Activated naive CD4-positive, alpha-beta T cell treated with anti-CD3 and anti-CD28 coated beads for 36 hours (primary cell): ENCODE data around the gene HDAC10. TPM values are rescaled to one million over a fixed set of nuclear protein-coding genes. Genes with fewer than 3 reads are reported as not detected.
"Not testable (repeated sequence)": the region's sequence is repeated elsewhere in the genome, so short reads cannot be mapped to it uniquely, and the experiment has no call there.

ENCODE experiments used
- CTCF ChIA-PET: fragments of 350-600 bp; sonication (Branson Sonifier 250); formaldehyde crosslinking; loops from one replicate; lab custom pipeline; 2021; ENCODE audit warnings: antibody characterized with exemption; lab: Charles Lee
- DNase-seq: peaks from one replicate; pipeline ENCODE4 v3.0.0-alpha.2; 2020
- H3K27ac Mint-ChIP-seq: one replicate; pipeline ENCODE4 v1.8.0; 2021; ENCODE audit warnings: mild to moderate bottlenecking, mixed read lengths
- H3K27me3 Mint-ChIP-seq: one replicate; pipeline ENCODE4 v1.8.0; 2021; ENCODE audit warnings: low read depth, mixed read lengths
- H3K36me3 Mint-ChIP-seq: one replicate; pipeline ENCODE4 v1.8.0; 2021; ENCODE audit warnings: low read depth, mixed read lengths
- H3K4me1 Mint-ChIP-seq: one replicate; pipeline ENCODE4 v1.8.0; 2021; ENCODE audit warnings: low read depth, mixed read lengths
- H3K4me3 Mint-ChIP-seq: one replicate; pipeline ENCODE4 v1.8.0; 2021; ENCODE audit warnings: mild to moderate bottlenecking, moderate library complexity, mixed read lengths
- H3K9me3 Mint-ChIP-seq: one replicate; pipeline ENCODE4 v1.8.0; 2021; ENCODE audit warnings: mixed read lengths
- intact Hi-C: fragments of 100-400 bp; cut with micrococcal nuclease; formaldehyde crosslinking; loops from one replicate; pipeline ENCODE4 v1.15.1; 2023
- total RNA-seq, 2 experiments: library from RNA; stranded (reverse); gene quantifications; one replicate each; pipeline ENCODE4 v1.2.3, GENCODE V29; 2021

The HDAC10 gene
- total RNA-seq, 2 experiments from 2014 or later, result 35.4 to 38.0 TPM

DNA sequence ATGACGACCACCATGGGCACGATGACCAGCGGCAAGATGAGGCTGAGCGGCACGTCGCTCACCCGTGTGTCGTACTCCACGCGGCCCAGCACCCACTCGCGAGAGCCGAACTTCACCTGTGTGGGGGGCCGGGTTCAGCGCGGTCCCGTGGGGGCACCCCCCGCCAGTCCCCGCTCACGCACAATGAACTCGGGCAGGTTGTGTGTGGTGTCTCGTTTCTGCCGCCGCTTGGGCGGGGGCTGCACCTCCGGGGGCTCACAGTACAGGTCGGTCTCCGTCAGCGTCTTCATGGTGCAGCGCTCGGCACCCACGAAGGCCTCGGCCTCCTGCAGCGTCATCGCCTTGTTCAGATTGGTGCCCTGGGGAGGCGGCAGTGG is 30.3 kb upstream of the HDAC10 start:
- intact Hi-C loops, result no loop called here
- H3K27ac Mint-ChIP-seq, result no peak overlapping the region
- H3K9me3 Mint-ChIP-seq, result no peaks in the 10 kb centered on the region

DNA sequence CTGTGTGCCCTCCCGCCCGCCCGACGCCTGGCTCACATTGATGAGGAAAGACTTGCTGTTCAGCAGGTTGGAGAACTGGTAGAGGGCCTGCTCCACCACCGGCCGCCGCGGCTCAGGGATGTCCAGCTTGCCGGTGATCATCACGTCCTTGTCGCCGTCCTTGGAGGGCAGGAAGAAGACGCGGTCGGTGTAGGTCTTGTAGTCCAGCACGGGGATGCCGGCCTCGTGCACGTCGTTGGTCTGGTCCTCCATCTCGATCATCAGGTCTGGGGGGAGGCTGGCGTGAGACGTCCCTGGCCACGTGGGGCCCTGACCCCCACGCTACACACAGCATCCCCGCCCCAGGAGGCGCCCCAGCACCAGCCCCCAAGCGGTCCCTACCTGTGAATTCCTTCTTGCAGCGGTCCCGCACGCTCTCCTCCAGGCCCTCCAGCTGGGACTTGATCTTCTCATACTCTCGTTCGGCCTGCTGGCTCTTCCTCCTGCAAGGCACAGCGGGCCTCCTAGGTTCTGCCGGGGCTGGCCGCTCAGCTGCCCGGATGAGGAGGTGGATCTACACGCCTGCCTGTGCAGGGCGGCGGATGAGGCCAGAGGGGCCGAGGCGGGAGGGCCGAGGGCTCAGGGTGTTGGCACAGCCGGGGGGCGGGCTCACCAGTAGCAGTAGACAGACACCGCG is 29.8 kb upstream of the HDAC10 start:
- H3K27ac Mint-ChIP-seq, result no peak overlapping the region

More for the DNA sequence above, 30.3 kb upstream of the HDAC10 start:
- Mint-ChIP-seq H3K36me3 (no peaks in the 10 kb centered on the region), H3K27me3 (no peaks in the 10 kb centered on the region), H3K4me3 (no peak overlapping the region), H3K4me1 (no peaks in the 10 kb centered on the region)
- no peak for DNase-seq
- CTCF ChIA-PET, result no interaction called here

DNA sequence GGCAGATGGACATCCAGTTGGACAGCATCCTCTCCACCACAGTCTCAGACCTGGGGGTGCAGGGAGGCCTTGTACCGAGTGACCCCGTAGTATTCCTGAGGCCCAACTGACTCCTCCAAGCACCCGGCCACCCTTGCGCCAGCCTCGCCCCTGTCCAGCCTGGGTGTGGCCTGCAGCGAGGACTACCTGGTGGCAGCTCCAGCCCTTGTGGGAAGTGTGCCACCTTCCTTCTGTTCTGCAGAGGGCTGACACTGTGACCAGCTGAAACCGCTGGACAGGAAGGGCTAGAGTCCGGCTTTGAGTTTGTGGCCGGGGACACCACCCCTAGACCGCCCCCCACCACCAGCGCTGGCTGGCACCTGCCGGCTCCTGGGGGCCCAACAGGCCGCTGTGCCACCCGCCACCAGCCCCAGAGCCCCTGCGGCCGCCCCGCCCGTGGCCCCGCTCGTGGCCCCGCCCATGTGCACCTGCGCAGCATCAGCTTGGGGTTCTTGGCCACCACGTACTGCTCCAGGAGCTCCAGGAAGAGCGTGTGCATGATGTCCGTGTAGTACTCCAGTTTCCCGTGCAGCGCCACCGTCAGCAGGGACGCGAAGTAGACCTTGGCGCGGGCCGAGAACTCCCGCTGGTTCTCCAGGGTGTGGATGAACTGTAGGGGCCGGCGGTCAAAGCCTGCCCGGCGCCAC is 29.1 kb upstream of the HDAC10 start:
- intact Hi-C loops, result no loop called here
- Mint-ChIP-seq H3K27ac (no peak overlapping the region), H3K36me3 (no peaks in the 10 kb centered on the region), H3K27me3 (no peaks in the 10 kb centered on the region), H3K4me1 (no peaks in the 10 kb centered on the region), H3K9me3 (no peaks in the 10 kb centered on the region), H3K4me3 (no peak overlapping the region)
- DNase-seq, result no peak
- CTCF ChIA-PET, result interaction anchor here (1.1 kb wide), 1 partner anchor 29 kb away, joined by 3 read pairs; the partner anchor contains the start of gene HDAC10

More for the DNA sequence above, 29.8 kb upstream of the HDAC10 start:
- no peaks in the 10 kb centered on the region for H3K27me3 Mint-ChIP-seq
- no peaks in the 10 kb centered on the region for H3K9me3 Mint-ChIP-seq
- CTCF ChIA-PET, result interaction anchor here (1.1 kb wide), 1 partner anchor 30 kb away, joined by 3 read pairs; the partner anchor contains the start of gene HDAC10
- no peaks in the 10 kb centered on the region for H3K36me3 Mint-ChIP-seq
- intact Hi-C loops, result no loop called here
- no peak overlapping the region for H3K4me3 Mint-ChIP-seq
- no peak for DNase-seq
- H3K4me1 Mint-ChIP-seq, result no peaks in the 10 kb centered on the region

DNA sequence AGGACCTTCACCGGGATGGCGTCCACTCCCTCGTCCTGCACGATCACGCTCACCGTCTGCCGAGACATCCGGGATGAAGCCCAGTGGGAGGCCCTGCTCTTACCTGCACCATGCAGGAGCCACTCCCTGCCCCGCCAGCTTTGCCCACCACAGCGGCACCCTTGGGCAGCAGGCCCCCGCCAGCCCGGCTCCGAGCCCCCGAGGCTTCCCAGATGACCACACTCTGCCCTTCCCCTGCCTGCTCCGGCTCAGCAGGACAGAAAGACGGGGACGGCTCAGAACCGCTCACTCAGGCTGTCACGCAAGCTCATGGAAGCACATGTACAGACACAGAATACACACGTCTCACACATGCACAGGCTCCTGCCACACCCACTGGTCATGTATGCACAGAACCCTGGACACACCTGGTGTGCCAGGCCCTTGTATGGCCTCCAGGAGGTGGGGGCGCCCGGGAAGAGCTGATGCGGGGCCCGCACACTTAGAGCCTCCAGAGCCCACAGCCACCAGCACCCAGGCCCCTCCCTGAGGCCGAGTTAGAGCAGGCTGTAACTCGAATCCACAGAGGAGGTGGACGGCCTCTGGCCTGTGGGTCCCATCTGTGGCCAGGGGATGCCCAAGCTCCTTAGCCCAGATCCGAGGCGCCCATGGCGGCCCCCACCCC is 28.0 kb upstream of the HDAC10 start:
- CTCF ChIA-PET, result interaction anchor here (0.7 kb wide), 1 partner anchor 63 kb away, joined by 3 read pairs; no protein-coding TSS in a partner anchor
- no peaks in the 10 kb centered on the region for H3K36me3 Mint-ChIP-seq
- H3K4me3 Mint-ChIP-seq, result no peak overlapping the region
- H3K27ac Mint-ChIP-seq, result no peak overlapping the region
- no peaks in the 10 kb centered on the region for H3K4me1 Mint-ChIP-seq
- intact Hi-C loops, result no loop called here
- H3K9me3 Mint-ChIP-seq, result no peaks in the 10 kb centered on the region
- no peak for DNase-seq
- no peaks in the 10 kb centered on the region for H3K27me3 Mint-ChIP-seq

DNA sequence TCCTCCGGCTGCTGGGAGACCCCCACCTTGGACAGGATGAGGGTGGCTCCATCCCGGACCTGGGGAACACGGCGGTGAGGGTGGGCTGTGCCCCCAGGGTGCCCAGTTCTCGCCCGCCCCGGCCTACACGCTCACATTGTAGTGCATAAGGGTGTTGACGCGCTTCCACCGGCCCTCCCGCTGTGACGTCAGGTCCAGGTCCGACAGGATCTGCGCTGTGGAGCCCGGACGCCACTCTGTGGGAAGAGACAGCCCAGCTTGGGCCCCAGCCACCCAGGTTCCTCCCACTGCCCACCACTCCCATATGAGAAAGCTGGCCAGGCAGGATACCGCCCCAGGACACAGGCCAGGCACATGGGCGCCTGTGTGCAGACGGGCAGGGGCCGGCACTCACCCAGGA is 27.4 kb upstream of the HDAC10 start:
- Mint-ChIP-seq H3K27ac (no peak overlapping the region), H3K4me1 (no peaks in the 10 kb centered on the region), H3K36me3 (no peaks in the 10 kb centered on the region), H3K27me3 (no peaks in the 10 kb centered on the region), H3K9me3 (no peaks in the 10 kb centered on the region), H3K4me3 (no peak overlapping the region)
- DNase-seq, result no peak
- CTCF ChIA-PET, result no interaction called here
- intact Hi-C loops, result no loop called here

DNA sequence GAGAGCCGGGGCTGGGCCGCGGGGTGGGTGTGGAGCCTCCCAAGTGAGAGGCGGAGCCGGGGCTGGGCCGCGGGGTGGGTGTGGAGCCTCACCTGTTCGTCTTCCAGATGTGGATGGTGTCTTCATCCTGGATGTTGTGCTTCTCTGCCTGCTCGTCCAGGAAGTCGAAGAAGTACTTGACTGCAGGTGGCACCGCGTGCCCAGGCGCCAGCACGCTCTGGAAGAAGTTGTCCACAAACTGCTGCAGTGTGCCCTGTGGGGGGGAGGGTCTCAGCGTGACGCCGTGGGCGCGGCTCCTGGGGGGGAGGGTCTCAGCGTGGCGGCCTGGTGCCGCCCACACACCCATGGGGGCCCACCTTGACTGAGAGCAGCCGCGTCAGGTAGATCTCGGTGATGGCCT is 26.7 kb upstream of the HDAC10 start:
- intact Hi-C loops, result no loop called here
- no peak overlapping the region for H3K4me3 Mint-ChIP-seq

DNA sequence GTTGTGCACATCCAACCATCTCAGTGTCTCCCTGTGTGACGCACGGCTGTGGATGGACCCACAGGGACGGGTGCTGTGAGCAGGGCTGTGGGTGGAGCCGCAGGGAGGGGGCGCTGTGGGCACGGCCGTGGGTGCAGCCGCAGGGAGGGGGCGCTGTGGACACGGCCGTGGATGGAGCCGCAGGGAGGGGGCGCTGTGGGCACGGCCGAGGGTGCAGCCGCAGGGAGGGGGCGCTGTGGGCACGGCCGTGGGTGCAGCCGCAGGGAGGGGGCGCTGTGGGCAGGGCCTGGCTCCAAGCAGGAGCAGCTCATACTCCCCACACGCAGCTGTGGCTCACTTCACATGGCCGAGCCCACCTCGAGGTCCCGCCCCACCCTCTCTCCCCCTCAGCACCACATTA is 25.1 kb upstream of the HDAC10 start:
- DNase-seq, result peak; percentile 70
- CTCF ChIA-PET, result interaction anchor here (0.5 to 3.3 kb wide), 14 partner anchors 9 to 149 kb away, joined by 3 to 31 read pairs (median 4); partner anchors contain the start of genes DENND6B and PLXNB2

More for the DNA sequence above, 26.7 kb upstream of the HDAC10 start:
- H3K9me3 Mint-ChIP-seq, result no peaks in the 10 kb centered on the region
- CTCF ChIA-PET, result interaction anchor here (3.3 kb wide), 1 partner anchor 64 kb away, joined by 25 read pairs; no protein-coding TSS in a partner anchor
- no peaks in the 10 kb centered on the region for H3K4me1 Mint-ChIP-seq
- no peak overlapping the region for H3K27ac Mint-ChIP-seq
- H3K27me3 Mint-ChIP-seq, result no peaks in the 10 kb centered on the region
- no peaks in the 10 kb centered on the region for H3K36me3 Mint-ChIP-seq
- DNase-seq, result no peak

DNA sequence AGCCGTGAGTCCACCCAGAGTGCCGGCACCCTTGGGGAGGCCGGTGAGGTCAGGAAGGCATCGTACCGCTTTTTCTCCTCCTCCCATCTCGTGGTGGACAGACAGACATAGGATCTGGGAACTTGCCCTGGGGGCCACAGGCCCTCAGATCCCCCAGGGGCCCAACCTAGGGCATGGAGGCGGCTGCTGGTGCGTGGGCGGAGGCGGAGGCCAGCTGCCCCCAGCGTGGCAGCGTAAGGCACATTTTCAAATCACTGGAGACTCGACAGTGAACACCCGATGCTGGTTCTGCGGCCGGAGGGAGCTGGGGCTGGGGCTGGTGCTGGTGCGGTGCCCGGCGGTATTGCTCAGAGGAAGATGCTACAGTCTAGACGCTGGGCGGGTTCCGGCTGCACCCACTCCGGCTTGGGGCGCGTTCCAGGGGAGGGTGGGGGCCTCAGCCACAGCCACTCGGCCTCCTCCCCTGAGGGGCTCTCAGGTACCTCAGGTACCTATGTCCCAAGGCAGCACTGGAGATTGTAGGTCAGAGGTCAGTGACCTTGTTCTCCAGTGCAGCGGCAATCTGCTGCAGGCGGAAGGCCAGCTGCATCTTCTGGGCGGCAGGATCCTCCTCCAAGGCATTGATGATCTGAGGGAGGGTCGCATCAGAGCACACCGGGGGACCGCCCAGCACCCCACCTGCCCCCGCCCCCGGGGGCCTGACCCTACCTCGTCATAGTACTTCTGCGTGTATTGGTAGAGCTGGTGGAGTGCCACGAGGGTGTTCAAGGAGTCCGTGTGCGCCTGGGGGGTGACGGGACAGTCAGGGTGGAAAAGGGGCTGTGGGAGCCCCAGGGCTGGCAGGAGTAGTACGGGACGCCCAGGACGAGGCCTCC is 24.4 kb upstream of the HDAC10 start:
- no peak for DNase-seq
- H3K36me3 Mint-ChIP-seq, result no peaks in the 10 kb centered on the region
- intact Hi-C loops, result loop anchor here (1.0 kb wide), 2 partner anchors 52 to 67 kb away; partner anchors contain the start of gene DENND6B
- H3K4me3 Mint-ChIP-seq, result no peak overlapping the region
- CTCF ChIA-PET, result interaction anchor here (1.0 to 3.3 kb wide), 6 partner anchors 9 to 223 kb away, joined by 3 to 31 read pairs (median 4); partner anchors contain the start of gene DENND6B
- H3K27ac Mint-ChIP-seq, result no peak overlapping the region
- H3K9me3 Mint-ChIP-seq, result no peaks in the 10 kb centered on the region
- no peaks in the 10 kb centered on the region for H3K27me3 Mint-ChIP-seq
- peaks cover 3% of the 10 kb centered on the region for H3K4me1 Mint-ChIP-seq

More for the DNA sequence above, 25.1 kb upstream of the HDAC10 start:
- Mint-ChIP-seq H3K9me3 (no peaks in the 10 kb centered on the region), H3K36me3 (no peaks in the 10 kb centered on the region), H3K27ac (no peak overlapping the region), H3K4me1 (no peaks in the 10 kb centered on the region), H3K4me3 (no peak overlapping the region), H3K27me3 (no peaks in the 10 kb centered on the region)
- intact Hi-C loops, result loop anchor here (1.0 kb wide), 2 partner anchors 51 to 66 kb away; partner anchors contain the start of gene DENND6B

DNA sequence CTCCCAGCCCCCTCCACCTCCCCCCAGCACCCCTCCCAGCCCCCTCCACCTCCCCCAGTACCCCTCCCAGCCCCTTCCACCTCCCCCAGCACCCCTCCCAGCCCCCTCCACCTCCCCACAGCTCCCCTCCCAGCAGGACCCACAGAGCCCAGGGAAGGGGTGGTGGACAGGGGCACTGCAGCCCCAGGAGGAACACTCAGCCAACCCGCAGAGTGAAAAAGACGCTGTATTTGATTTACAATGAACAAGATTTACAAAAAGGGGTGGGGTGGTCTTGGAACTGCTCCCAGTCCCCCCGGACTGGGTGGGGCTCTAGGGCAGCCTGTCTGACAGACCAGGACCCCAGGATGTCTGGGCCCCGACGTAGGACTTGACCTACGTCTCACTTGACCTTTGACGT is 23.7 kb upstream of the HDAC10 start:
- no peak overlapping the region for H3K27ac Mint-ChIP-seq
- no peaks in the 10 kb centered on the region for H3K36me3 Mint-ChIP-seq
- intact Hi-C loops, result loop anchor here (5.0 kb wide), 1 partner anchor 38 kb away; no protein-coding TSS in a partner anchor
- no peaks in the 10 kb centered on the region for H3K9me3 Mint-ChIP-seq
- CTCF ChIA-PET, result interaction anchor here (1.2 to 3.3 kb wide), 3 partner anchors 55 to 223 kb away, joined by 3 to 25 read pairs (median 4); no protein-coding TSS in a partner anchor
- DNase-seq, result no peak
- no peaks in the 10 kb centered on the region for H3K27me3 Mint-ChIP-seq
- H3K4me1 Mint-ChIP-seq, result peaks cover 3% of the 10 kb centered on the region
- H3K4me3 Mint-ChIP-seq, result no peak overlapping the region

DNA sequence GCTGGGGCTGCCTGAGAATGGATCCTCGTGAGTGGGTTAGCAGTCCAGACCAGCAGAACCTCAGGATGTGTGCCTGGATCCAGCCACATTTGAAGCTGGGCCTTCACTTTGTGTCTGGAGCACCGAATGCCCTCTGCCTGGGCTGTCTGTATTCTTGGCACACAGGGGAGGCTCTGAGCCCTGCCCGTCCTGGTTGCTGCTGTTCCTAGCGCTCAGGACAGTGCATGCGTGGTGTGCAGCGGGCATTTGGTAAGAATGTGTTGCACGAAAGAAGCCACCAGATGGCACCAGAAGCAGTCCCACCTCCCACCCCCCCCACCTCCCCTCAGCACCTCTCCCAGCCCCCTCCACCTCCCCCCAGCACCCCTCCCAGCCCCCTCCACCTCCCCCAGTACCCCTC is 23.2 kb upstream of the HDAC10 start:
- Mint-ChIP-seq H3K9me3 (no peaks in the 10 kb centered on the region), H3K27me3 (no peaks in the 10 kb centered on the region), H3K27ac (no peak overlapping the region), H3K4me1 (peaks cover 5% of the 10 kb centered on the region), H3K4me3 (no peak overlapping the region), H3K36me3 (no peaks in the 10 kb centered on the region)
- intact Hi-C loops, result loop anchor here (5.0 kb wide), 1 partner anchor 38 kb away; no protein-coding TSS in a partner anchor
- CTCF ChIA-PET, result interaction anchor here (0.6 to 1.7 kb wide), 3 partner anchors 55 to 224 kb away, joined by 3 to 4 read pairs (median 4); no protein-coding TSS in a partner anchor
- peak; percentile 60 for DNase-seq

DNA sequence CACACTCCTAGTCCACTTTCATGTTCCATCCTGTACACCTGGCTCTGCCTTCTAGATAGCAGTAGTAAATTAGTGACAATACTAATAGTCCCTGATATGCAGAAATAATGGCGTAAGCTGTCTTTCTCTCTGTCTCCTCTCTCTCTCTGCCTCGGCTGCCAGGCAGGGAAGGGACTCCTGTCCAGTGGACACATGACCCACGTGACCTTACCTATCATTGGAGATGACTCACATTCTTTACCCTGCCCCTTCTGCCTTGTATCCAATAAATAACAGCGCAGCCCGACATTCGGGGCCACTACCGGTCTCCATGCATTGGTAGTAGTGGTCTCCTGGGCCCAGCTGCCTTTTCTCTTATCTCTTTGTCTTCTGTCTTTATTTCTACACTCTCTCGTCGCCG is 22.7 kb upstream of the HDAC10 start:
- not testable (repeated sequence) for H3K36me3 Mint-ChIP-seq, H3K27ac Mint-ChIP-seq, H3K27me3 Mint-ChIP-seq, H3K9me3 Mint-ChIP-seq, H3K4me3 Mint-ChIP-seq, H3K4me1 Mint-ChIP-seq, DNase-seq
- CTCF ChIA-PET, result interaction anchor here (0.6 to 1.2 kb wide), 3 partner anchors 48 to 74 kb away, joined by 3 to 4 read pairs (median 3); no protein-coding TSS in a partner anchor
- intact Hi-C loops, result loop anchor here (5.0 kb wide), 1 partner anchor 39 kb away; no protein-coding TSS in a partner anchor
